Activated B cell treated with CpG ODN at 0.5 μM for 24 hours (primary cell): ENCODE results near the gene ALG8. TPM values are rescaled to one million over a fixed set of nuclear protein-coding genes. Genes with fewer than 3 reads are reported as not detected.
"Not testable (repeated sequence)": the region's sequence is repeated elsewhere in the genome, so short reads cannot be mapped to it uniquely, and the experiment has no call there.

Experiments used
- ATAC-seq: fragments of 200-7000 bp; cut with Tn5 transposase; one replicate; pipeline ENCODE4 v1.10.0; 2021; ENCODE audit warnings: low read depth, mild to moderate bottlenecking, moderate library complexity
- CTCF ChIA-PET: fragments of 350-600 bp; sonication (Branson Sonifier 250); formaldehyde crosslinking; loops from one replicate; lab custom pipeline; 2021; ENCODE audit warnings: antibody characterized with exemption; lab: Charles Lee
- POLR2A ChIA-PET: fragments of 350-600 bp; sonication (Branson Sonifier 250); formaldehyde crosslinking; loops from one replicate; lab custom pipeline; 2021; ENCODE audit warnings: antibody characterized with exemption; lab: Charles Lee
- DNase-seq: peaks from one replicate; pipeline ENCODE4 v3.0.0; 2022
- H3K27ac Mint-ChIP-seq: one replicate; pipeline ENCODE4 v1.8.0; 2020; ENCODE audit warnings: mixed read lengths
- H3K27me3 Mint-ChIP-seq: one replicate; pipeline ENCODE4 v1.8.0; 2021; ENCODE audit warnings: mixed read lengths
- H3K36me3 Mint-ChIP-seq: one replicate; pipeline ENCODE4 v1.8.0; 2021; ENCODE audit warnings: low read depth, mixed read lengths
- H3K4me1 Mint-ChIP-seq: one replicate; pipeline ENCODE4 v1.8.0; 2021; ENCODE audit warnings: mixed read lengths
- H3K4me3 Mint-ChIP-seq: one replicate; pipeline ENCODE4 v1.8.0; 2020; ENCODE audit warnings: mild to moderate bottlenecking, mixed read lengths
- H3K9me3 Mint-ChIP-seq: one replicate; pipeline ENCODE4 v1.8.0; 2020; ENCODE audit warnings: mixed read lengths
- CTCF ChIP-seq: fragments of 200-600 bp; IDR thresholded peaks from one replicate; pipeline ENCODE4 v1.8.0; 2022; ENCODE audit warnings: antibody characterized with exemption, mild to moderate bottlenecking
- intact Hi-C: fragments of 100-400 bp; cut with micrococcal nuclease; formaldehyde crosslinking; loops from one replicate; pipeline ENCODE4 v1.15.1; 2024
- total RNA-seq: library from RNA; stranded (reverse); gene quantifications from 2 replicates; pipeline ENCODE4 v1.2.3, GENCODE V29; 2022

ALG8 gene
- total RNA-seq, 1 donor from 2014 or later: 46.0 TPM

- intact Hi-C loops: no loop called here
- H3K36me3 Mint-ChIP-seq: peaks cover 8% of the 10 kb centered on the region
- no peaks in the 10 kb centered on the region for H3K27me3 Mint-ChIP-seq
- H3K9me3 Mint-ChIP-seq: no peaks in the 10 kb centered on the region
- H3K27ac Mint-ChIP-seq: no peak overlapping the region
- no peak overlapping the region for H3K4me3 Mint-ChIP-seq
- DNase-seq: no peak
- CTCF ChIA-PET: interaction anchor here (1.1 kb wide), 1 partner anchor 17 kb away, joined by 3 read pairs; no protein-coding TSS in a partner anchor
- no peak for ATAC-seq
- H3K4me1 Mint-ChIP-seq: no peaks in the 10 kb centered on the region
- POLR2A ChIA-PET: no interaction called here
- TF ChIP-seq CTCF: no peak
Measured at GRCh38 chr11:78062671-78063070, 76.8 kb downstream of the ALG8 start.

GRCh38 chr11:78061921-78062311 is 77.5 kb downstream of the ALG8 start:
- no peaks in the 10 kb centered on the region for H3K4me1 Mint-ChIP-seq
- H3K4me3 Mint-ChIP-seq: no peak overlapping the region
- TF ChIP-seq CTCF: no peak
- intact Hi-C loops: no loop called here
- no peaks in the 10 kb centered on the region for H3K27me3 Mint-ChIP-seq
- H3K36me3 Mint-ChIP-seq: peaks cover 2% of the 10 kb centered on the region
- no peak for ATAC-seq
- ChIA-PET POLR2A (no interaction called here), CTCF (interaction anchor here (1.1 kb wide), 1 partner anchor 16 kb away, joined by 3 read pairs; no protein-coding TSS in a partner anchor)
- no peak for DNase-seq
- no peaks in the 10 kb centered on the region for H3K9me3 Mint-ChIP-seq
- no peak overlapping the region for H3K27ac Mint-ChIP-seq

- TF ChIP-seq CTCF: no peak
- intact Hi-C loops: no loop called here
- DNase-seq (no peak), ATAC-seq (no peak)
- Mint-ChIP-seq H3K27me3 (no peaks in the 10 kb centered on the region), H3K4me3 (no peak overlapping the region), H3K36me3 (peaks cover 2% of the 10 kb centered on the region), H3K4me1 (no peaks in the 10 kb centered on the region), H3K27ac (no peak overlapping the region), H3K9me3 (no peaks in the 10 kb centered on the region)
- ChIA-PET POLR2A (no interaction called here), CTCF (interaction anchor here (1.1 kb wide), 1 partner anchor 15 kb away, joined by 3 read pairs; no protein-coding TSS in a partner anchor)
Measured at GRCh38 chr11:78061088-78061920, 78.1 kb downstream of the ALG8 start.

GRCh38 chr11:78060533-78060932 is 78.9 kb downstream of the ALG8 start:
- intact Hi-C loops: no loop called here
- ChIA-PET POLR2A (no interaction called here), CTCF (no interaction called here)
- no peaks in the 10 kb centered on the region for H3K27me3 Mint-ChIP-seq
- no peak for TF ChIP-seq CTCF
- DNase-seq (no peak), ATAC-seq (no peak)
- no peak overlapping the region for H3K27ac Mint-ChIP-seq
- no peaks in the 10 kb centered on the region for H3K9me3 Mint-ChIP-seq
- H3K4me3 Mint-ChIP-seq: no peak overlapping the region
- no peaks in the 10 kb centered on the region for H3K36me3 Mint-ChIP-seq
- no peaks in the 10 kb centered on the region for H3K4me1 Mint-ChIP-seq

- H3K4me3 Mint-ChIP-seq, DNase-seq, H3K36me3 Mint-ChIP-seq, H3K27ac Mint-ChIP-seq, ATAC-seq, H3K27me3 Mint-ChIP-seq, H3K4me1 Mint-ChIP-seq, intact Hi-C loops, H3K9me3 Mint-ChIP-seq, POLR2A ChIA-PET, CTCF ChIA-PET: not testable (repeated sequence)
Measured at GRCh38 chr11:78059749-78060328, 79.6 kb downstream of the ALG8 start.
